ENCODE data around the gene PRODH2. TPM values are rescaled to one million over a fixed set of nuclear protein-coding genes. Genes with fewer than 3 reads are reported as not detected.
"Not testable (repeated sequence)": the region's sequence is repeated elsewhere in the genome, so short reads cannot be mapped to it uniquely, and the experiment has no call there.

Gene PRODH2
- polyA plus RNA-seq, 5 donors = 0.21 to 1.0 TPM; not detected in 3

DNA sequence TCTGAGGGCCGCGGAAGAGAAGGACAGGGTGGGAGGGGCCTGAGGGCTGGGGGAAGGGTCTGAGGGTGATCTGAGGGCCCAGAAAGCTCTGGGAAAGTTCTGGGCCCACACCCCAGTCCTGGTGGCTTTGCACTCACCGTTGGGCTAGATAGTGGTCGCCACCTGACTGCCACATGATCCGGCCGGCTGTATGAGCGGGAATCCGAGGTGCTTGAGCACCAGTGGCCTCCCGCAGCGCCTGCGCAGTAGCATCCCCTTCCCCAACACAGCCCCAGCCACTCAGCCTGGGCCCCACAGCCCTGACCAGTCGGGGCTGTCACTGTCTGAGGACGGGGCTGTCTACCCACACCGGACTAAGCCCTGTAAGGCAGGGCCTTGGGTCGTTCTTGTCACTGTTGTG, 15.0 kb downstream of the PRODH2 start:
- DNase-seq = no peak

DNA sequence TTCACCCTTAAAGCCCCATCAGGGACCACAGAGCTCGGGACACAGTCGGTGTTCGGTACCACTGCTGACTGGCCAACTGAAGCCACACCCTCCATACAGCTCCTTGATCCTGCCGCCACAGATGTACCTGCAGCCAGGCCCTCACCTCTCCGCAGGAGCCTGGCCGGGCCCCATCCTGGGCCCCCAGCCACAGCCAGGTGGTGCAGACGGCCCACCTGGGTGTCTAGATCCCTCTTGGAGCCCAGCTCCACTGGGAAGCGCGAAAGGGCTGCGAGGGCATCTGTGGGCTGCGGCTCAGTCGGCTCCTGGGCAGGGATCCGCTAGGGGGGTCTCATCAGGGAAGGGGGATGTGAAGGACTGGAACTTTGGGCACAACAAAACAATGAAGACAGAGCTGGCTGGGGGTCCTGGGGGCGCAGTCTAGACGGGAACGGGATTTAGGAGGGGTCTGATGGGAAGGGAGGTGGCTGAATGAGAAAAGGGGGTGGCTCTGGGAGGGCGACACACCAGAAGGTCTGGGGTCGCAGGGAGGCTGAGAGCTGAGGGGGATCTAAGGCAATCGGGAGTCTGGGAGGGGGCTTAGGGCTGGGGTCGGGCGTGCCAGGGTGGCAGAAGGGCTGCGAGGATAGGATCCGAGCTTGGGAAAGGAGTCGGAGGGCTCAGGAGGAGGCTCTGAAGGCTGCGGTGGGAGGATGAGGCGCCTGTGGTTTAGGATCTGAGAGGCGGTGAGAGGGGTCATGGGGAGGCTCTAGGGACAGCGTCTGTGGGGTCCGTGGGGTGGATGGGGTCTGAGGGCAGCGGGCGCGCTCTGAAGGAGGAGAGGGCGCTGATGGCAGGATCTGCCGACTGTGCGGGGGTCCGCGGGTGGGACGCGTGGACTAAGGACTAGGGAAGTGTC, 15.8 kb downstream of the PRODH2 start:
- no peak for DNase-seq

DNA sequence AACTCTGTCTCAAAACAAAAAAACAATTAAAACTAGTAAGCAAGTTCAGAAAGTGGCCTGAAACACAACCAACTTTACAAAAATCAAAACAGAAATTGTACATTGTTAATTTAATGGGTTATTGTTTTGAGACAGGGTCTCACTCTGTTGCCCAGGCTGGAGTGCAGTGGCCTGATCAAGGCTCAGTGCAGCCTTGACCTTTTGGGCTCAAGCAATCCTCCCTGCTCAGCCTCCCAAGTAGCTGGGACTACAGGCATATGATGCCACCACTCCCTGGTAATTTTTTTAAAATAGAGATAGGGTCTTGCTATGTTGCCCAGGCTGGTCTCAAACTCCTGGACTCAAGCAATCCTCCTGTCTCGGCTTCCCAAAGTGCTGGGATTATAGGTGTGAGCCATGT, 17.1 kb downstream of the PRODH2 start:
- DNase-seq = not testable (repeated sequence)

DNA sequence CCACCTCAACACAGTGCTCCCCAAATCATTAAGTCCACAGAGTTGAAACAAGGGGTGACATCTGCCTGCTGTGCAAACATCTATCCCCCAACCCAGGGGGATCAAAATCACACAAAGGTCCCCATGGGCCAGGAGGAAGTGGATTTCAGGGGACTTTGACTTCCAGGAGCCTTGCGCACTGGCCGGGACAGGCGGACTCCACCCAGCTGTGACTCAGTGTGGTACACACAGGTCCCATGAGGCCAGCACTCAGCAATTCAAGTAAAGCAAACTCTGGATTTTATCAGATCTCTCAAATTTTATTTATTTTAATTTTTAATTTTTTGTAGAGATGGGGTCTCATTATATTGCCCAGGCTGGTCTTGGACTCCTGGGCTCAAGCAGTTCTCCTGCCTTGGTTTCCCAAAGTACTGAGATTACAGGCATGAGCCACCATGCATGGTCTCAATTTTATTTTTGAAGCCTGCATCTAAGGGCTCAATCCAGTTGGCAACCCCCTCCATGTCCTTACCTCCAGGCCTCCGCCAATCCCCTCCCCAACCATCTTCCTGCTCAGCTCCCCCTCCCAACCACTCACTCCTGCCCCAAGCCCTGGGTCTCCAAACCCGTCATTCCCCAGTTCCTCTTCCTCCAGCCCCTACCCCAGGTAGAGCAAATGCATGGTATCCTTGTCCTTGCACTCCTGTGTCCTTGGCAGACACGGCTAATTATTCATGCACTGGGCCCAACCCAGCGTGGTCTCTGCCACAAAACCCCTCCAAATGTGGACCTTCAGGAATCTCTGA, 19.1 kb downstream of the PRODH2 start:
- DNase-seq = no peak

DNA sequence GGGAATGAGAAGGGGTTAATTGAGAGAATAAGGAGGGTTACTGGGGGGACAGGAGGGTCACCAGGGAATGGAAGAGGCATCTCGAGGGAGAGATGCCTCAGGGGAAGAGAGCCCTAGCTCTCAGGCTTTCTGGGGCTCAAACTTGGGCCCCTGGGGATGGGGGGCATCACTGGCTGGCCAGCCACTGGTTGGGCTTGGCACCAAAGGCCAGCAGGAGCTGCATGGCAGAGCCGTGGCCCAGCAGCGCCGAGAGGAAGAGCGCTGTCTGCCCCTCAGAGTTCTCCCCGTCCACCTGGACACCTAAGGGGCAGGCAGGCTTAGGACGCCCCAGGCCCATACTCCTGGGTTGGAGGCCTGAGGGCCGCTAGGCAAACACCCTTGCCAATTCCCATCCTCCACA, 19.8 kb downstream of the PRODH2 start:
- no peak for DNase-seq

DNA sequence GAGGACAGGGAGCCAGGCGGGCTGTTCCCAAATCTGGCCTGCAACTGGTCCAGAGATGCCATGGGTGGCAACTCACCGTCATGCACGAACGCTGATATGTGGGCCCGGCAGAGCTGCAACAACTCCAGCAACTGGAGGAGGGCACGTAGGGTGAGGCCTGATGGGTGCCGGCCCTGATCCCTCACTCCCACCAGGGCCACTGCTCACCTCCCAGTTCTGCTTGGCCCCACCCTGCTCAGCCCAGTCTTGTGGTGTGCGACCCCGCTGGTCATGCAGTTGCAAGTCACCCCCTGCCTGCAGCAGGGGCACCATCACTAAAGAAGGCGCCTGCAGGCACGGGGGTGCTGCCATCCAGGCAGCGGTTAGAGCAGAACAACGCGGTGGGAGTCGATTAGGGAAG, 20.3 kb downstream of the PRODH2 start:
- DNase-seq = no peak

DNA sequence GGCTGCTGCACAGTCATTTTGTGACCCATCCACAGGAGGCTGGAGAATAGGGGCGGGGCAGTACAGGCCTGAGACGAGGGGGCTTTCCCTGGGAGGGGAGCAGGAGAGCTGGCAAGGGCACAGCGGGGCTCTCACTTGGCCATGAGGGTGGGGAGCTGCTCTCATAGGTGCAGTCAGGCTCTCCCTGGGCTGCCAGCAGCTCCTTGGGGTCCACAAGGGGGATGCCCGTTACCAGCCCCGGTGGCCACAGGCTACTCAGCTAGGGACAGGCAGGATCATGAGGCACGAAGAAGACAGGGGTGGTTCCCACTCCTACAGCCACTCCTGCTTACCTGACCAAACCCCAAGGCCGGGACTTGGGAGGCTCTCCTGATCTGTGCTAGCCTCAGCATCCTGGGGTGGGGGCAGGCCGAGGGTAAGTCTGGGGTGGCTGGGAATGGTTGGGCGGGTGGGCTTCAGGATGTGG, 20.8 kb downstream of the PRODH2 start:
- DNase-seq = no peak

DNA sequence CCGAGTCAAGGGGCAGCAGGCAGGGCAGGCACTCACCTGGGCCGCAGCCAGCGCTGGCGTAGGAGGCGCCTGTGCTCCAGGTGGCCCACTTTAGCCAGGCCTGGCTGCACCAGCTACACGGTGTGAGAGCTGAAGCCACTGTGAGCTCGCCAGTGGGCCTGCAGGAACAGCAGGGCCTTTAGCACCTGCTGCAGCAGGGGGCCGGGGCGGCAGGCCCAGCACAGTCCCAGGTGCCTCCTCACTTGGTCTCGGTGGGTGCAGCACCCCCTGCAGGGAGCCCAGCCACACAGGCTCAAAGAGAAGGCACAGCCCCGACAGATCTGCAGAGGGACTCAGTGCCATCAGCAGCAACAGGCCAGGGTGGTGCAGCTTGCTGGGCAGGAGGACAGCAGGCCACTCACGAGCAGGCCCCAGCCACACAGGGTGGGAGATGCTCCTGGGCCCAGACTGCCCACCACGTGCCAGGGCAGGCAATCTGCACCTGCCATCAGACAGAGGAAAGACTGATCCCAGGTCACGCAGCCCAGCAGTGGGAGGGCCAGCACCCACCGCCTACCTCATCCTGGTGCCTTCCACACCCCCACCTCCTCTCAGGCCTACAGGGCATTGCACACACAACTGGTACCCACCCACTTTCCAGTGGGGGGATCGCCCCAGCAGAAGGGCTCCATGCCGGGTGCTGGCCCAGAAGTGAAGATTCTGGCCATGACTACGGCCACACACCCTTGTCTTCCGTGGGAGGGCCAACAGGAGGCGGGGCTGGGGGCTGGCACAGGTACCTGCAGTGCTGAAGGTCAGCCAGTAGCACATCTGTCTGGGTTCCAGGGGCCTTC, 21.4 kb downstream of the PRODH2 start:
- no peak for DNase-seq

DNA sequence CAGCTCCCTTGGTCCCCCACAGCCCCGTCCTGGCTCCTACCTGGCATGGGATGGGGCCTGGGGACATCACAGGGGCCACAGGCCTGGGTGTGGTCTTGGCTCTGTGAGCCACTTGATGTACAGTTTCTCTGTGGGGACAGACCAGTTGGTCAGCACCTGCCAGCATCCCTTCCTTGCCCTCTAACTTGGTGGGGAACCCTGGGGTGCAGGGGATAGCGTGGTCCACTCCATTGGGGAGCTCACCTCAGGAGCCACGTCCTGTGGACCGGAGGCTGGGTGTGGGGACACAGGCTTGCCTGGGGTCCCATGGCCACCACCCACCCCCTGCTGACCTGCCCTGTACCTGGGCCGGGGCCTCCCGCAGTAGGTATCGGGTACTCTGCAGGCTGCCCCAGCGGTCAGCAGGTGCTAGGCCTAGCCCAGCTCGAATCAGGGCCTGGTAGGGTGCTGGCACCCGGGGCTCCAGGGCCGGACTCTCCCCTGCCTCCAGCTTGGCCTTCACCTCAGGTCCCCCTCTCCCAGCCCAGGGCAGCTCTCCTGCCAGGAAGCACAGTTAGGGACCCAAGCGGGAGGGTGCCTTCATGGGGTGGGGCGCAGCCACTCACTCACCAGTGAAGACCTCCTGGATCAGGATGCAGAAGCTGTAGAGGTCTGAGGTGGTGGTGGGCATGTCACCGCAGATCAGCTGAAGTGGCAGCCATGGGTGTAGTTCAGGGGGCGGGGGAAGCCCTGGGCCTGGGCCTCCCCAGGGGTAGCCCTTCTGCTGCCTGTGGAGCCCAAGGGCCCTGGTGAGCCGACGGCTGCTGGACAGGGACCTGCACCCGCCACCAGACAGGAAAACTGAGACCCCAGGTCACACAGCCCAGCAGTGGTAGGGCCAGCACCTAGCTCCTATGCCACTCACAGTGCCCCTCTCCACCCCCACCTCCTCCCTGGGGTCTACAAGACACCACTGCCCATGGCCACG, 22.4 kb downstream of the PRODH2 start:
- no peak for DNase-seq

DNA sequence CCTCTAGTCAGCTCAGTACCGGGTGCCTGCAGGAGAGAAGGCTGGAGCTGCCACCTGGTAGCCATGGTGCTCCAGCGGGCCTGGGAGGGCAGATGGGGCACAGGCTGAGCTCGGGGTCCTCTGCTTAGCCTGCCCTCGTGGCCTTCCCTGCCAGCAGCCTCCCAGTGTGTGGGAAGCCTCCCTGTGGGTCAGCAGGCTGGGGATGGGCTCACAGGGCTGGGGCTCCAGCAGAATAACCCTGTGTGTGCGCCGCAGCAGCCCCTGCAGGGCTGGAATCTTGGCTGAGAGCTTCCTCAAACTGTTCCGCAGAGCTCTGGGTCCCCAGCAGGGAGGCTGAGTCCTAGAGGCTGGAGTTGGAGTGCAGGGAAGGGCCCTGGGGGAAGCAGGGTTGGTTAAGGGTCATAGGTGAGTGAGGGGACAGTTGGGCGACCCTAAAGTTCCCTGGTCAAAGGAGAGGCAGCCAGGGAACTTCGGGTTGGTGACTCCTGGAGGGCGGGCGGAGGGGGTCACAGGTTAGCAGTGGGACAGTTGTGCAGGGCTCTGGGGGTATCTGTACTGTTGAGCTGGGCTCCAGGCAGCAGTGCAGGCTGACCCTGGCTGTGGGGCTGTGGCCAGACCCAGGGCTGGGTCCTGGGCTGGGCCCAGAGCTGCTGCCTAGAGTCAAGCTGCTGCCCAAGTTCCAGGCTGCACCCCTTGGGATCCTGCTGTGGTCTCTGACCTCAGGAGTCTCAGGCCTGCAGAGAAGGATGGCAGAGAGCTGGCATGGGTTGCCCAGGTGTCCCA, 23.3 kb downstream of the PRODH2 start:
- DNase-seq = no peak

DNA sequence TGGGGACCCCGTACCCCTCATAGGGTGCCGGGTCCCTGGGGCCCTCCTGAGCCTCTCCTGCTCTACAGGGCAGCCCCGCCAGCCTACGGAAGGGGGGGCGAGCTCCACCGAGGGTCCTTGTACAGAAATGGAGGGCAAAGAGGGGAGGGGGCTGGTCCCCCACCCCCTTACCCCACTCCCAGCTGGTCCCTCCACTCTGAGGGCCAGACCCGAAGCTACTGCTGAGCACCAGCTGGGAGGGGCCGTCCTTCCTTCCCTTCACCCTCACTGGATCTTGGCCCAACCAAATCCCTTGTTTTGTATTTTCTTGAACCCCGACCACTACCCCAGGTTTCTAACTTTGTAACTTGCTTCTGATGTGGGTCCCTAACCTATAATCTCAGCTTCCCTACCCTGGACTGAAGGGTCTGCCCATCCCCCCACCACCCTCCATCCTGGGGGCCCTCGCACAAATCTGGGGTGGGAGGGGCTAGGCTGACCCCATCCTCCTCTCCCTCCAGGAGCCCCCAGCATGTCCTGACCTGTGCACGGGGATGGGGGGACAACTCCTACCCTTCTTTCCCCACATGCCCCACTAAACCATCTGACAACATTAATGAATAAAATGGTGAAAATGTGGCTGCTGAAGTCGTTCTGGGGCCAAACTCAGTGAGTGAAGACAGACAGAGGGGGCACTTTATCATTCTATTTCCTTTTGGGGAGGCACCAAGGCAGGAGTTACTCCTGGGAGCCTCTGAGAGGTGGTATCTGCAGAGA, 24.3 kb downstream of the PRODH2 start:
- no peak for DNase-seq

DNA sequence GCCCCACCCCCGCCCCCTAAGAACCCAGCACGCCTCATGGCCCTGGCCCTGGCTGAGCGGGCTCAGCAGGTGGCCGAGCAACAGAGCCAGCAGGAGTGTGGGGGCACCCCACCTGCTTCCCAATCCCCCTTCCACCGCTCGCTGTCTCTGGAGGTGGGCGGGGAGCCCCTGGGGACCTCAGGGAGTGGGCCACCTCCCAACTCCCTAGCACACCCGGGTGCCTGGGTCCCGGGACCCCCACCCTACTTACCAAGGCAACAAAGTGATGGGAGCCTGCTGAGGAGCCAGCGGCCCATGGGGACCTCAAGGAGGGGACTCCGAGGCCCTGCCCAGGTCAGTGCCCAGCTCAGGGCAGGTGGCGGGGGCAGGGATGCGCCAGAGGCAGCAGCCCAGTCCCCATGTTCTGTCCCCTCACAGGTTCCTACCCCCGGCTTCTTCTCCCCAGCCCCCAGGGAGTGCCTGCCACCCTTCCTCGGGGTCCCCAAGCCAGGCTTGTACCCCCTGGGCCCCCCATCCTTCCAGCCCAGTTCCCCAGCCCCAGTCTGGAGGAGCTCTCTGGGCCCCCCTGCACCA, 25.3 kb downstream of the PRODH2 start:
- no peak for DNase-seq

DNA sequence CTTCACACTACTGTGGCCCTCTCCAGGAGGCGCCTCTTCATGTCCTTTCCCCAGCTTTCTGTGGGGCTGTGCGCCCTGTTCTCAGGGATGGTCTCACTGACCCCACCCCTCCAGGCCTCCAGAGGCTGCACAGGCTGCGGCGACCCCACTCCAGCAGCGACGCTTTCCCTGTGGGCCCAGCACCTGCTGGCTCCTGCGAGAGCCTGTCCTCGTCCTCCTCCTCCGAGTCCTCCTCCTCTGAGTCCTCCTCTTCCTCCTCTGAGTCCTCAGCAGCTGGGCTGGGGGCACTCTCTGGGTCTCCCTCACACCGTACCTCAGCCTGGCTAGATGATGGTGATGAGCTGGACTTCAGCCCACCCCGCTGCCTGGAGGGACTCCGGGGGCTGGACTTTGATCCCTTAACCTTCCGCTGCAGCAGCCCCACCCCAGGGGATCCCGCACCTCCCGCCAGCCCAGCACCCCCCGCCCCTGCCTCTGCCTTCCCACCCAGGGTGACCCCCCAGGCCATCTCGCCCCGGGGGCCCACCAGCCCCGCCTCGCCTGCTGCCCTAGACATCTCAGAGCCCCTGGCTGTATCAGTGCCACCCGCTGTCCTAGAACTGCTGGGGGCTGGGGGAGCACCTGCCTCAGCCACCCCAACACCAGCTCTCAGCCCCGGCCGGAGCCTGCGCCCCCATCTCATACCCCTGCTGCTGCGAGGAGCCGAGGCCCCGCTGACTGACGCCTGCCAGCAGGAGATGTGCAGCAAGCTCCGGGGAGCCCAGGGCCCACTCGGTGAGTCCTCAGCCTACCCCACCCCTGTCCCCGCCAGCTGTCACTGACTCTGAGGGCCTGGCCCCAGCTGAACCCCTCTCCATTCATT, 26.1 kb downstream of the PRODH2 start:
- DNase-seq = no peak

DNA sequence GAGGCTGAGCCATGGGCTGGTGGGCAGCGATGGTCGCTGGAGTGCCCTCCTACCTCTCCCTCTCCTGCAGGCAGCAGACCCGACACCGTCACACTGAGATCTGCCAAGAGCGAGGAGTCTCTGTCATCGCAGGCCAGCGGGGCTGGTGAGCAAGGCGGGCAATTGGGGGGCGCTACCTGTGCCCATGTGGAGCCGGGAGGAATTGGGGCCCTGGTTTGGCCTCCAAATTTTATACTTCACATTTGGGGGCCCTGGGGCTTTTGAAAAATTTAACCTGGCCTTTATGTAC, 27.4 kb downstream of the PRODH2 start:
- DNase-seq = no peak

DNA sequence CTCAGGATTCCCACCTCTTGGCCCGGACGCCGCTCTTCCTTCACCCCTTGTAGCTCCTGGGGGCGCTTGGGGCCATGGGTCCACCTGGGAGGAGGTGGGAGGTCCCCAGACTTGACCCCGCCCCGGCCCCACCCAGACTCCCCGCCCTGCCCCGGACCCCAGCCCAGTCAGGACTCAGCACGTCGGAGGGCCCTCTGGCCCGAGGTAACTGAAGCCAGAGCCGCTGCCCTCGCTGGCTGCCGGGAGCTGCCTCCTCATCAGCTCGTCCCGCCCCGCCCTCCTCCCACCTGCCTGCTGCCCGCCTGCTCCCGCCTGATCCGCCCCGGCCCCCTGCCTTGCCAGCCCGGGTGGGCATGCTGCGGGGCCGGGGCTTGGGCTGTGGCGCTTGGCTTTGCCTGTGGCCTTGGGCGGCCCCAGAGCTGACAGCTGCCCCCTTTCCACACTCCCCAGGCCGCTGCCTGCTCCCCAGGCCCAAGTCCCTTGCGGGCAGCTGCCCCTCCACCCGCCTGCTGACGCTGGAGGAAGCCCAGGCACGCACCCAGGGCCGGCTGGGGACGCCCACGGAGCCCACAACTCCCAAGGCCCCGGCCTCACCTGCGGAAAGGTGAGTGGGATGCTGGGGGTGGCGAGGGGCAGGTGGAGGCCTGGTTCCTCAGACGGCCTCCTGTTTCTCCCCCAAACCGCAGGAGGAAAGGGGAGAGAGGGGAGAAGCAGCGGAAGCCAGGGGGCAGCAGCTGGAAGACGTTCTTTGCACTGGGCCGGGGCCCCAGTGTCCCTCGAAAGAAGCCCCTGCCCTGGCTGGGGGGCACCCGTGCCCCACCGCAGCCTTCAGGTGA, 27.9 kb downstream of the PRODH2 start:
- DNase-seq = no peak

DNA sequence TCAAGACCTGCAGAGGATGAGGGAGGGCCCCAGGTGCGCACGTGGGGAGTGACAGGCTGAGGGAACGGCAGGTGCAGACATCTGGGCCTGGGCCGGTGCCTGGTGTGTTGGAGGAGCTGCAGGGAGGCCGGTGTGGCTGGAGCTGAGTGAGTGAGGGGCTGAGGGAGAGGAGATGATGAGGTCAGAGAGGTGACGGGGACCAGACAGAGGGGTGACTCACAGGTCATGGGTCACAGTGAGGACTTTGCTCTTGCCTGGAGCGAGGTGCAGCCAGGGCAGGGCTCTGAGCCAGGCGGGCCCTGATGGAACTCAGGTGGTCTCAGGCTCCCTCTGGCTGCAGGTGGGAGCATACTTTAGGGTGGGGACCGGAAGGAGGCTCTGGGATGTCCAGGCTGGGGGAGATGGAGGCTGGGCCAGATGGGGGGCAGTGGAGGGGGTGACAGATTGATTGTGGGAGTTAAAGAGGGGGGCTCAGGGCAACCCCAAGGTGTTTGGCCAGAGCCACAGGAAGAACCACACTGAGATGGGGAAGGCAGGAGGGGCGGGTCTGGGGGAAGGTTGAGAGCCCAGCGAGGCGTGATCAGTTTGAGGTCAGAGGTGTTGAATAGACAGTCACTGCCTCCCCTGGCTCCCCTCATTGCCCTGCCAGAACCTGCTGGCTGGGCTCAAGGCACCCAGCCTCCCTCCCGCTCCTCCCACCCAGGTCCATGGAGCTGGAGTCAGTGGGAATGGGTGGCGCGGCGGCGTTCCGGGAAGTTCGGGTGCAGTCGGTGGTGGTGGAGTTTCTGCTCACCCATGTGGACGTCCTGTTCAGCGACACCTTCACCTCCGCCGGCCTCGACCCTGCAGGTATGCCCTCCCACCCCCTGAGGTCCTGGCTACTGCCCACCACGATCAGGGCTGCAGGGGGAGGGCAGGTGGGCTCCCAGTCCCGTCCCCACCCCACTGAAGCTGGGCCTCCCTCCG, 28.9 kb downstream of the PRODH2 start:
- DNase-seq = no peak

Data from right lung (tissue), 5 donors.